A673 (cell line): Measurements from ENCODE around the gene SLC7A1. TPM values are rescaled to one million over a fixed set of nuclear protein-coding genes. Genes with fewer than 3 reads are reported as not detected.

ENCODE experiments used
- BruUV-seq: library from RNA; stranded (reverse); fragments of 400-500 nt; replicated peaks from 2 replicates; lab custom pipeline; 2021; lab: Mats Ljungman, UMichigan
- CTCF ChIA-PET: fragments of 300-600 bp; sonication (Branson Sonifier 250); formaldehyde crosslinking; loops from one replicate; lab custom pipeline; 2022; ENCODE audit warnings: antibody characterized with exemption; lab: Charles Lee
- POLR2A ChIA-PET: fragments of 300-600 bp; sonication (Branson Sonifier 250); formaldehyde crosslinking; loops from one replicate; lab custom pipeline; 2022; ENCODE audit warnings: antibody characterized with exemption; ENCODE audit not compliant: low non-redundant PET; lab: Charles Lee
- DNase-seq: peaks from one replicate; pipeline ENCODE4 v3.0.0-alpha.2; 2015; ENCODE audit warnings: low spot score
- H3K27ac ChIP-seq: fragments of 200-600 bp; sonication (generic); 2 replicates; pipeline ENCODE4 v1.5.1; 2016; ENCODE audit warnings: mixed run types, low read depth, mild to moderate bottlenecking, mixed read lengths, antibody characterized with exemption, low read length; ENCODE audit not compliant: poor library complexity, severe bottlenecking
- H3K27me3 ChIP-seq: fragments of 200-600 bp; sonication (generic); replicated peaks from 2 replicates; pipeline ENCODE4 v1.6.1; 2017; ENCODE audit warnings: mixed run types, low read depth, mild to moderate bottlenecking, mixed read lengths, antibody characterized with exemption, low read length; ENCODE audit not compliant: insufficient read depth, poor library complexity
- H3K36me3 ChIP-seq: fragments of 200-600 bp; sonication (generic); 2 replicates; pipeline ENCODE4 v1.6.1; 2016; ENCODE audit warnings: mixed run types, mild to moderate bottlenecking, mixed read lengths, antibody characterized with exemption, low read length; ENCODE audit not compliant: insufficient read depth, poor library complexity, severe bottlenecking
- H3K4me1 ChIP-seq: fragments of 200-600 bp; sonication (generic); 2 replicates; pipeline ENCODE4 v1.6.1; 2017; ENCODE audit warnings: mixed run types, mild to moderate bottlenecking, mixed read lengths, antibody characterized with exemption, low read length; ENCODE audit not compliant: insufficient read depth, poor library complexity, severe bottlenecking
- H3K4me3 ChIP-seq: fragments of 200-600 bp; sonication (generic); 2 replicates; pipeline ENCODE4 v1.5.1; 2016; ENCODE audit warnings: low read depth, mixed run types, mild to moderate bottlenecking, mixed read lengths, low read length; ENCODE audit not compliant: poor library complexity, severe bottlenecking
- H3K9me3 ChIP-seq: fragments of 200-600 bp; sonication (generic); 2 replicates; pipeline ENCODE4 v1.6.1; 2016; ENCODE audit warnings: mixed run types, low read depth, mild to moderate bottlenecking, mixed read lengths, antibody characterized with exemption, low read length; ENCODE audit not compliant: poor library complexity, severe bottlenecking
- EZH2 ChIP-seq: fragments of 200-600 bp; sonication (generic); IDR thresholded peaks from 2 replicates; pipeline ENCODE4 v1.6.1; 2017; ENCODE audit warnings: borderline replicate concordance, low read depth, mild to moderate bottlenecking, mixed read lengths, antibody characterized with exemption, low read length; ENCODE audit not compliant: poor library complexity, severe bottlenecking
- intact Hi-C: fragments of 100-400 bp; cut with micrococcal nuclease; formaldehyde crosslinking; loops from one replicate; pipeline ENCODE4 v1.10.0; 2022; ENCODE audit not compliant: unreplicated experiment
- total RNA-seq: library from RNA; stranded (reverse); gene quantifications from 2 replicates; pipeline ENCODE4 v1.2.3, GENCODE V29; 2021
- TF ChIP-seq, protein P1 (sequence below): fragments of 300-800, 200-600 bp; sonication (generic); conservative IDR thresholded peaks from 2 replicates; pipeline ENCODE4 v1.5.1; 2017; ENCODE audit warnings: low read depth, mild to moderate bottlenecking, antibody characterized with exemption, low read length, moderate library complexity, mixed read lengths

The SLC7A1 gene
- total RNA-seq, 1 experiment from 2014 or later = 81.6 TPM

DNA sequence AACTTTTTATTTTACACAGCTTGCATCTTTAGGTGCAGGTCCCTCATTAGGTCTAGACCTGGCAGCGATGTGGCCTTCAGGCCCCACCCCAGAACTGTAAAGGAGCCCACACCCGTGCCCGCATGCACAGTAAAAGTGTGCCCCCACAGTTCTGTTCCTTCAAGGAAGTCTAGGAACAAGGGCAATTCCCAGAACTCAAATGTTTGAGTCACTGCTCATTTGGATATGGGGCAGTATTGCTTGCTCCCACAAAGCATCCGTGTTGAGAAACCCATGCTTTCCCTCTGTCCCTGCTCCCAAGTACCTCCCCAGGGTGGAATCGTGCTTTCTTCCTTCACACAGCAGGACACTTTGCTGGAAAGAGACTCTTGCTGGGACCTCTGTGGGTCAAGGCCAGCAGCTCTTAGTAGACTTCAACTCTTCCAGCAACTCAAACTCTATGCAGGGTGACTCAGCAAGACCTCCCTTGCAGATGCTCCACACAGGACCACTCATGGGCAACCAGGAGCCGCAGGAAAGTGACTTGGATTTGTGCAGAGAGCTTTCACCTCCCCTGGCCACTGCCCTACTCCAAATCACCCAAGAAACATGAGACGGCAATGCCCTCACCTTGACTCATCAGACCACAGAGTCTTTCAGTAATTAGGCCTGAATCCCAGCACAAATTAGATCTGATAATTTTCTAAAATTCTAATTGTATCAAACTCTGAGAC lies 12.3 kb downstream of the SLC7A1 start:
- BruUV-seq = no TSS peak
- Histone ChIP-seq H3K4me1 (peaks cover 29% of the 10 kb centered on the region), H3K36me3 (no peaks in the 10 kb centered on the region), H3K9me3 (no peaks in the 10 kb centered on the region), H3K4me3 (no peak overlapping the region), H3K27ac (no peak overlapping the region), H3K27me3 (no peaks in the 10 kb centered on the region)
- DNase-seq = no peak
- intact Hi-C loops = no loop called here
- TF ChIP-seq EZH2 = no peak
- TF ChIP-seq, protein P1, sequence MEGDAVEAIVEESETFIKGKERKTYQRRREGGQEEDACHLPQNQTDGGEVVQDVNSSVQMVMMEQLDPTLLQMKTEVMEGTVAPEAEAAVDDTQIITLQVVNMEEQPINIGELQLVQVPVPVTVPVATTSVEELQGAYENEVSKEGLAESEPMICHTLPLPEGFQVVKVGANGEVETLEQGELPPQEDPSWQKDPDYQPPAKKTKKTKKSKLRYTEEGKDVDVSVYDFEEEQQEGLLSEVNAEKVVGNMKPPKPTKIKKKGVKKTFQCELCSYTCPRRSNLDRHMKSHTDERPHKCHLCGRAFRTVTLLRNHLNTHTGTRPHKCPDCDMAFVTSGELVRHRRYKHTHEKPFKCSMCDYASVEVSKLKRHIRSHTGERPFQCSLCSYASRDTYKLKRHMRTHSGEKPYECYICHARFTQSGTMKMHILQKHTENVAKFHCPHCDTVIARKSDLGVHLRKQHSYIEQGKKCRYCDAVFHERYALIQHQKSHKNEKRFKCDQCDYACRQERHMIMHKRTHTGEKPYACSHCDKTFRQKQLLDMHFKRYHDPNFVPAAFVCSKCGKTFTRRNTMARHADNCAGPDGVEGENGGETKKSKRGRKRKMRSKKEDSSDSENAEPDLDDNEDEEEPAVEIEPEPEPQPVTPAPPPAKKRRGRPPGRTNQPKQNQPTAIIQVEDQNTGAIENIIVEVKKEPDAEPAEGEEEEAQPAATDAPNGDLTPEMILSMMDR = no peak
- ChIA-PET POLR2A (no interaction called here), CTCF (no interaction called here)

DNA sequence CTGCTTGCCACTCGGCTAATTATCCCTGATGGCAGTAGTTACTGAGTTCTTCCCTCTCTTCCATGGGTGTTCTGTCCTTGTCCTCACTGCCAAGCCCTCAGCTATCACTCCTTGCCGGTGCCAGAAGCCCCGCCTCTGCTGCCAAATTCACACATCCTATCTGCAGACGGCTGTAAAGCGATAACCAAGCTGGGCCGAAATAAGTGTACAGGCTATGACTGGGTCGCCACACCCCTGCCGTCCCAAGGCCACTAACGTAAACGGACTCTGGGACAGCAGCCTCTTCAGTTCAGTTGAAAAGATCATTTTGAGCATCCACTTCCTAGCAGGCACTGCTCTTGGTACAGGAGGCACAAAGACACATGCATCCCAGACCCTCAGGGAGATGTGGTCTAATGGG lies 13.3 kb downstream of the SLC7A1 start:
- H3K4me3 ChIP-seq = no peak overlapping the region
- no TSS peak for BruUV-seq
- DNase-seq = no peak
- ChIA-PET POLR2A (no interaction called here), CTCF (no interaction called here)
- no peaks in the 10 kb centered on the region for H3K36me3 ChIP-seq
- no peaks in the 10 kb centered on the region for H3K9me3 ChIP-seq
- TF ChIP-seq, protein P1 = no peak
- TF ChIP-seq EZH2 = no peak
- no peaks in the 10 kb centered on the region for H3K27me3 ChIP-seq
- no peak overlapping the region for H3K27ac ChIP-seq
- H3K4me1 ChIP-seq = peaks cover 29% of the 10 kb centered on the region
- intact Hi-C loops = no loop called here

GRCh38 chr13:29581666-29582065 lies 13.8 kb downstream of the SLC7A1 start:
- H3K4me1 ChIP-seq = peaks cover 29% of the 10 kb centered on the region
- peak; percentile 33 for DNase-seq
- H3K27ac ChIP-seq = no peak overlapping the region
- H3K4me3 ChIP-seq = no peak overlapping the region
- no peaks in the 10 kb centered on the region for H3K27me3 ChIP-seq
- ChIA-PET CTCF (no interaction called here), POLR2A (no interaction called here)
- no peaks in the 10 kb centered on the region for H3K36me3 ChIP-seq
- H3K9me3 ChIP-seq = no peaks in the 10 kb centered on the region
- TF ChIP-seq, protein P1 = no peak
- TF ChIP-seq EZH2 = no peak
- intact Hi-C loops = no loop called here
- BruUV-seq = no TSS peak
